Suprapubic skin (tissue), 4 donors: ENCODE measurements around the gene PIWIL1. TPM values are rescaled to one million over a fixed set of nuclear protein-coding genes. Genes with fewer than 3 reads are reported as not detected.

Experiments
- DNase-seq, 2 donors: peaks; one replicate each; pipeline ENCODE4 v3.0.0-alpha.2; 2019; ENCODE audit warnings: low spot score in 2 of 2
- H3K27ac ChIP-seq: fragments of 200-600 bp; sonication (generic); one replicate; pipeline ENCODE4 v1.5.1; 2019
- H3K27me3 ChIP-seq: fragments of 200-600 bp; sonication (generic); one replicate; pipeline ENCODE4 v1.5.1; 2019
- H3K36me3 ChIP-seq: fragments of 200-600 bp; sonication (generic); one replicate; pipeline ENCODE4 v1.5.1; 2019
- H3K4me1 ChIP-seq: fragments of 200-600 bp; sonication (generic); one replicate; pipeline ENCODE4 v1.5.1; 2019
- H3K4me3 ChIP-seq: fragments of 200-600 bp; sonication (generic); one replicate; pipeline ENCODE4 v1.5.1; 2019; ENCODE audit warnings: mild to moderate bottlenecking
- H3K9me3 ChIP-seq: fragments of 200-600 bp; sonication (generic); one replicate; pipeline ENCODE4 v1.5.1; 2019
- CTCF ChIP-seq, 2 donors: fragments of 200-600 bp in 1 of 2; fragments of 450-650 bp in 1 of 2; sonication (generic) in 1 of 2; IDR thresholded peaks; one replicate each; pipeline ENCODE4 v1.5.1; 2016 to 2019; ENCODE audit warnings: antibody characterized with exemption in 2 of 2, mild to moderate bottlenecking in 1 of 2, moderate library complexity in 1 of 2
- EP300 ChIP-seq: sonication (generic); formaldehyde crosslinking; IDR thresholded peaks from one replicate; pipeline ENCODE4 v1.6.1; 2017; ENCODE audit warnings: antibody characterized with exemption
- POLR2A ChIP-seq, 2 donors: fragments of 450-650 bp; IDR thresholded peaks; one replicate each; pipeline ENCODE4 v1.6.1; 2017; ENCODE audit warnings: antibody characterized with exemption in 2 of 2, mild to moderate bottlenecking in 2 of 2, moderate library complexity in 2 of 2
- POLR2AphosphoS5 ChIP-seq, 3 donors: sonication (generic); formaldehyde crosslinking; IDR thresholded peaks; one replicate each; pipeline ENCODE4 v1.6.1; 2017; ENCODE audit warnings: antibody characterized with exemption in 3 of 3
- WGBS: methylation state at CpG from one replicate; pipeline ENCODE4 v1.1.5; 2018; 5-methylcytosine and 5-hydroxymethylcytosine counted together
- total RNA-seq, 4 donors: library from RNA; depleted of rRNA; stranded (reverse); fragments of >200 nt; gene quantifications; one replicate each; pipeline ENCODE4 v1.1.0, GENCODE V29; 2016

The PIWIL1 gene
- total RNA-seq, 4 donors from 2014 or later = not detected

GRCh38 chr12:130342842-130343241, 5.2 kb downstream of the PIWIL1 start:
- Histone ChIP-seq H3K4me1 (peaks cover 17% of the 10 kb centered on the region), H3K4me3 (no peak overlapping the region), H3K9me3 (no peaks in the 10 kb centered on the region), H3K27me3 (peaks cover 21% of the 10 kb centered on the region), H3K27ac (no peak overlapping the region), H3K36me3 (no peaks in the 10 kb centered on the region)
- no peak for DNase-seq
- no peak for TF ChIP-seq EP300
- no peak for TF ChIP-seq CTCF (IDR thresholded peaks at IDR 0.05)
- TF ChIP-seq POLR2A (IDR thresholded peaks at IDR 0.05) = no peak
- TF ChIP-seq POLR2AphosphoS5 (IDR thresholded peaks at IDR 0.05) = no peak
- WGBS = 82% methylated on average over 5 of the region's 5 CpGs

GRCh38 chr12:130344529-130344928, 6.8 kb downstream of the PIWIL1 start:
- Histone ChIP-seq H3K4me1 (peaks cover 8% of the 10 kb centered on the region), H3K27me3 (peaks cover 10% of the 10 kb centered on the region), H3K4me3 (no peak overlapping the region), H3K9me3 (no peaks in the 10 kb centered on the region), H3K27ac (no peak overlapping the region), H3K36me3 (no peaks in the 10 kb centered on the region)
- no peak for TF ChIP-seq EP300
- no peak for DNase-seq

- H3K36me3 ChIP-seq = no peaks in the 10 kb centered on the region
- WGBS = 95% methylated on average over 1 of the region's 1 CpG
- H3K27me3 ChIP-seq = peaks cover 3% of the 10 kb centered on the region
- H3K4me3 ChIP-seq = no peak overlapping the region
- TF ChIP-seq POLR2AphosphoS5 (IDR thresholded peaks at IDR 0.05) = no peak
- TF ChIP-seq CTCF (IDR thresholded peaks at IDR 0.05) = no peak
- no peak for TF ChIP-seq EP300
- no peak for TF ChIP-seq POLR2A (IDR thresholded peaks at IDR 0.05)
- H3K9me3 ChIP-seq = no peaks in the 10 kb centered on the region
- H3K4me1 ChIP-seq = peaks cover under 1% of the 10 kb centered on the region
- no peak overlapping the region for H3K27ac ChIP-seq
- DNase-seq = no peak
These were observed 7.6 kb downstream of the PIWIL1 start for GRCh38 chr12:130345292-130345691.

- Histone ChIP-seq H3K36me3 (no peaks in the 10 kb centered on the region), H3K4me3 (no peak overlapping the region), H3K27ac (no peak overlapping the region), H3K9me3 (no peaks in the 10 kb centered on the region), H3K27me3 (peaks cover 9% of the 10 kb centered on the region), H3K4me1 (peaks cover 6% of the 10 kb centered on the region)
- no peak for DNase-seq
- TF ChIP-seq EP300 = no peak
- TF ChIP-seq POLR2A (IDR thresholded peaks at IDR 0.05) = no peak
- TF ChIP-seq POLR2AphosphoS5 (IDR thresholded peaks at IDR 0.05) = no peak
- TF ChIP-seq CTCF (IDR thresholded peaks at IDR 0.05) = no peak
- WGBS = 57% methylated on average over 7 of the region's 7 CpGs
These were observed 9.9 kb downstream of the PIWIL1 start for GRCh38 chr12:130347588-130347987.

- H3K27me3 ChIP-seq = peaks cover 33% of the 10 kb centered on the region
- H3K9me3 ChIP-seq = no peaks in the 10 kb centered on the region
- H3K36me3 ChIP-seq = no peaks in the 10 kb centered on the region
- TF ChIP-seq CTCF (IDR thresholded peaks at IDR 0.05) (no peak), POLR2A (IDR thresholded peaks at IDR 0.05) (no peak), POLR2AphosphoS5 (IDR thresholded peaks at IDR 0.05) (no peak), EP300 (no peak)
- H3K4me3 ChIP-seq = no peak overlapping the region
- 48% methylated on average over 2 of the region's 2 CpGs for WGBS
- H3K4me1 ChIP-seq = peaks cover 6% of the 10 kb centered on the region
- no peak for DNase-seq
- no peak overlapping the region for H3K27ac ChIP-seq
These were observed 13.0 kb downstream of the PIWIL1 start for GRCh38 chr12:130350715-130351114.

- no peaks in the 10 kb centered on the region for H3K36me3 ChIP-seq
- no peak overlapping the region for H3K27ac ChIP-seq
- H3K4me3 ChIP-seq = no peak overlapping the region
- no peak for DNase-seq
- no peaks in the 10 kb centered on the region for H3K9me3 ChIP-seq
- H3K27me3 ChIP-seq = peaks cover 36% of the 10 kb centered on the region
- H3K4me1 ChIP-seq = peaks cover 6% of the 10 kb centered on the region
- WGBS = 67% methylated on average over 5 of the region's 5 CpGs
- TF ChIP-seq POLR2A (IDR thresholded peaks at IDR 0.05) (no peak), CTCF (IDR thresholded peaks at IDR 0.05) (no peak), EP300 (no peak), POLR2AphosphoS5 (IDR thresholded peaks at IDR 0.05) (no peak)
These were observed 13.6 kb downstream of the PIWIL1 start for GRCh38 chr12:130351326-130351725.
